Activated CD4-positive, CD25-positive, alpha-beta regulatory T cell treated with anti-CD3 and anti-CD28 coated beads, Interleukin-2, amount 50 U/mL, for 72 hours (primary cell): Measurements from ENCODE around the gene TRAPPC2.

ENCODE experiments used
- DNase-seq: peaks from one replicate; pipeline ENCODE4 v3.0.0; 2021

The TRAPPC2 gene

DNA sequence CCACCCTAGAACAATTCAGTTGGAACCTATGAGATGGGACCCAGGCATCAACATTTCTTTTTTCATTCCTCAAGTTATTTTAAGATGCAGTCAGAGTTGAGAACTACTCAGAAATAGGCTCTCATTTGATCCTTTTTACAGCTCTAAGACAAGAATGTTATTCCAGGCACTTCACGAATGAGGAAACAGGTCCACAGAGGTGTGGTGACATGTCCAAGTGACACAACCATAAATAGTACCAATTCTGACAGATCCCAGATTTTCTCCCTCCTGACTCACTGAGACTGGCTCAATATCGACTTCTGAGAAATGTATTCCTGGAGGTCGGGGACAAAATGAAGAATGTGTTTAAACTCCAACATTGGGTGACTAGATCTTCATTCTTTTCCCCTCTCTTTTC lies 70.4 kb downstream of the TRAPPC2 start:
- no peak for DNase-seq

GRCh38 chrX:13662355-13662791 lies 72.0 kb downstream of the TRAPPC2 start:
- DNase-seq: no peak
